GM21528 (cell line): ENCODE measurements around the gene ZBTB20.

Experiments used
- ATAC-seq: cut with Tn5 transposase; IDR thresholded peaks from one replicate; pipeline ENCODE4 v1.9.1; 2021; ENCODE audit warnings: mild to moderate bottlenecking, moderate library complexity; ENCODE audit not compliant: unreplicated experiment, low FRiP score

Gene ZBTB20

DNA sequence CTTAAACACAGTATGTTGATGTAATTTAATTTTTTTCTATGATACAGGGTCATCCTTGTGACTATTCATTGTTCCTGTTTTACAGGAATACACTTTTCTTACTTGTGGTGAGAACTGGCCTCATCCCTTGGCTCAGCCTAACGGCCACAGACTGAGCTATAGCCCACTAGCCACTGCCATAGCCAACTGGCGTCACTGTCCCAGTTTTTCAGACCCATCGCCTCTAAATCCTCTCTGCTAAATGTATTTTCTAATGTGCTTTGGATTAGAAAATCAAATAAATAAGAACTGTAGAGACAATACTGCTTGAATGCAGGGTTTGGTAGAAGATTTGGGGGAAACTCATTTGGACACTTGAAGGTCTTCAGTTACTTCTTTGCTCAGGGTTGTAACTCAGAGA is 740.2 kb downstream of the ZBTB20 start:
- ATAC-seq = no peak

DNA sequence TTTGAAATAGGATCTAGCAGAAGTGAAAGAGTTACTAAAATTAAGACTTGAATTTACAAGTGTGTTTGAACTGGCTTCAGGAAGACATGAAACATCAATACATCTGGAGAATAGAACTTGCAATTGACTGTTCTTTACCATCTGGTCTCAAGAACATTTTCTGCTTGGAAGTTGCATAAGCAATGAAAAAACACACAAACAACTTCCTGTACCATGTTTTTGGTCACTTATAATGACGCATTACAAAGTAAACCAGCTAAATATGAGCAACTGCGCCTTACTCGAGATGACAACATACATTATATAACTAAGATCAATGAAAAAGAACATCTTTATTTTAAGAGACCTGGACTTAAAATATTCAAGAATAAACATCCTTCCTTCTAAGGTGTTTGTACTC is 740.8 kb downstream of the ZBTB20 start:
- no peak for ATAC-seq

DNA sequence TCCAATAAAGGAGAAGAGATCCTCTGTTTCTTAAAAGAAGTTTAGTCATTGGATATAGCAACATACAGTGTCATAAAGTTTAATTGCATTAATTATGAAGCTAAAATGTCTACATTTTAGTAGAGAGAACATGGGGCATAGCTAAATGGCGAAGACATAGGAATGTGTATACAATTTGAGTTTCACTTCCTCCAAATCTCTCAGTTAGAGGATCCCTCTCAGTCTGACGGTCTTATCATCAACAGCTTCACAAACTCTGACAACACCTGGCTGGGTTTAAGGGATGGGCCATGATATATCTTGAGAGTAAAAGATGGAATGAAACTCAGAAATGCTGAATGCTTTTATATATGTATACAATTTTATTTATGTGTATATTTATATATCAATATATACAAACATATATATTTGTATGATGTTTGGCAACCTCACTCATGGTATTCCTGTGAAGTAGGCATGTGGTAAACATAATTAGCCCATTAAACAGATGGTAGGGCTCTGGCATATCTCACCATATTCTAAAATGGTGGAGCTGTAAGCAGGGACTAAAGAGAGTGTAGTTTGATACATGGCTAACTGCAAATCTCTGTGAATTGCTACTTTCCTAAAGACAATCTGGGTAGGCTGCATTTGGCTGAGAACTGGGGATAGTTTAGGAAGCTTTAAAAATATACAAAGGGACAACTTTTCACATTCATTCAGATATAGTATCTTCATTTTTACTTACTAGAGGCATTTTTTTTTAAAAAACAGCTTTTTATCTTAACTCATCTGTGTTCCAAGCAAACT is 741.7 kb downstream of the ZBTB20 start:
- ATAC-seq = peak; percentile 79

DNA sequence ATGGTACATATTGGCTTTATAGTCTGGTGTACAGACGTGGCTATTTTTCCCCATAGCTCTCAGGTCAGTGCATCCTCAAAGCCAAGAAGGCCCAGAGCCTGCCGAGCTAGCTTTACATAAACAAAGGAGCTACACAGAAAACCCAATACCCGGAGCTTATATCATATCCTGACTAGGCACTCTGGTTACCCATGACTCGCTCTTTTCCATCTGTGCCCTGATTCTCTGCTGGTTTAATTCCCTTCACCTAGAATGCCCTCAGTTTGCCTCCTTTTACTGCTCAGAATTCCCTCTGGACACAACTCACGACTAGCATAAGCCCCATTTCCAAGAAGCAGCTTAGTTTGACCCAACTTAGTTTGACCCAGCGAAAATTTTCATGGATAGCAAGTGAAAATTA is 742.5 kb downstream of the ZBTB20 start:
- no peak for ATAC-seq

DNA sequence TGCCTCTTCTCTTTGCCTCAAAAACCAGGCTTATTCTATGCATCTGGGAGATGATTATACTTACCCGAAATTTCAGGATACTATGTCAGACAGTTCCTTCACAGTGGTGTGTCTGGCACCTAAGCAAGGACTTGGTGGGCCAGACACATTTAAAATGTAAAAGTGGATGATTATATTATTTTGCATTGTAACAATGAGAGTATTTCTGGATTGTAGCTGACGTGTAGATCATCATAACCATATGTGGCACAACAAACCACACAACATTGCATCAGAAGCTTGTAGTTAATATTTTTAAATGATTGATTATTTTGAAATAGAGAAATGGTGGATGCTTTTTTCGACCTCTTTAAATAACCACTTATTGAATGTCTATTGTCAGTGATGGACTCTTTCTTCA is 744.2 kb downstream of the ZBTB20 start:
- ATAC-seq = no peak

DNA sequence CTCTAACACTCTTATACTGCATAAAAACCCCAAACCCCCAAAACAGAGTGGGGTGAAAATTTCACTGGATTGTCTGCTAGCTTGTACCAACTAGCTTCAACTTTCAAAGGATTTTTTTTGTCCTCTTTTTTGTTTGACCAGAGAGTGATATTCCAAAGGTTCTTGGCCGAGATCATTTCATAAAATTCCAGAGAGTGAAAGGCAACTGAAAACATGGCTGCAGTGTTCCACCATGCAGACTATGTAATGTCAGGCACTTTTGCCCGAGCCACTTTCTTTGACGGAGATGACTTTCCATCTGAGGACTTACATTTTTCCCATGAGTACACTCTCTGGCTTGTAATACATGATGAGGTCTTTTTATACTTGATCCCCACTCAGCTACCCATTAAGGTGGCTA is 745.7 kb downstream of the ZBTB20 start:
- no peak for ATAC-seq

DNA sequence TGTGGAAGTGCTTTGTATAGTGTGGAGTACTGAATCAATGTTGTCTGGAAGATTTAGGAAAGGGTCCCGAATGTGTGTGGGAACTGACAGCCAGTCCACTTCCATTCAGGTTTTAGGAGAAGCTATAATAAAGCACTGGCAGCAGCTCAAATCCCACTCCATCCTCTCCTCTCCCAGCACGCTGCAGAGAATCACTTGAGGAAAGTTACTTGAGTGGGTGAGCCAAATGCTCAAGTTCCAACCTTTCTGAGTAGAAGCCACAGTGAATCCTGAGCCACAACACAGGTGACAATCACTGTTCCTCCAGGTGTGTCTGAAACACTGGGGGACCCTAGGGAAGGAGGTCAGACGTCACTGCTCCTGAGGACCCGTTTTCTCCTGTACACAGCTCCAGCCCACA is 746.7 kb downstream of the ZBTB20 start:
- ATAC-seq = no peak

DNA sequence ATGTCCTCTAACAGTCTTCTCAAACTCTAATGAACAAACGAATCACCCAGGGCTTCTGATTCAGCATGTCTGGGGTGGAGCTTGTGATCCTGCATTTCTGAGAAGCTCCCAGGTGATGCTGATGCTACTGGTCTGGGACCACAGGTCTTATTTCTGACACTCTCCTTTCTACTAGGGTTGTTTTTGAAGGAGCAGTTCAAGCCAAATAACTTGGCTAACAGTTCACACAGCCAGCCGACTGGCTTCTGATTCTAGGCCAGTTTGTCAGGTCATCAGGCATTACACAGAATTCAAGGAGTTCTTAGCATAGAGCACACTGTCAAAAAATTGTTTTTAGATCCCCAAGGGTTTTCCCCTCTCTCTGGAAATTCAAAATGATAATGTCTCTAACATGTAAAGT is 752.5 kb downstream of the ZBTB20 start:
- ATAC-seq = no peak

DNA sequence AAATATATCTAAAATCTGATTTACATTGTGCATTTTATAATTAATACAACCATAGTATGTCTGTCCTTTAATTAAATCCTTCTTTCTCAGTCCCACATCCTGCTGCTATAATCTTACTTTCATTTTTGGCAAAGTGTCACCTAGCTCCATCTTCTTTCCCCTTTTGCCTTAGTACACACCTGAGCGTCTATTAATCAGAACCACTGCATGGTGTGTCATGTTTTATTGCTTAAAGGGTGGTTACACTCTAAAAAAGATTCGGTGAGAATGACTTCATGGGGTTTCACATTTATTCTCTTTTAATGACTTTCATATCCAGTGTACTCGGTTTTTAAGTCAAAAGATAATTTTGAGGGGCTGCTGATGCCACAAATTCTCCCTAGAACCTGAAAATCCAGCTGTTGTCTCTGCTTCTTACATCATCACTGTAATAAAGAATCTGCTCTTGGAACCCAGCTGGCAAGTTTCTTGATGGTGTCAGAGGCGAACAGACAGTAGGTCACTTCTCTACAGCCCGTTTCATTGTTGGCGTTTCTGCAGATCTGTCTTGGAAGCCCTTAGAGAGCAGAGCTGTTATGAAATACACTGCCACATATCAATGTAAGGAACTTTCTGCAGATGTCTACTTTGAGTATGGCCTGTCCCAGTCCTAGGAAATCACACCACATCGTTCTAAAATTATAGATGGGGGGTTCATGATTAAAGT is 753.6 kb downstream of the ZBTB20 start:
- ATAC-seq = no peak

DNA sequence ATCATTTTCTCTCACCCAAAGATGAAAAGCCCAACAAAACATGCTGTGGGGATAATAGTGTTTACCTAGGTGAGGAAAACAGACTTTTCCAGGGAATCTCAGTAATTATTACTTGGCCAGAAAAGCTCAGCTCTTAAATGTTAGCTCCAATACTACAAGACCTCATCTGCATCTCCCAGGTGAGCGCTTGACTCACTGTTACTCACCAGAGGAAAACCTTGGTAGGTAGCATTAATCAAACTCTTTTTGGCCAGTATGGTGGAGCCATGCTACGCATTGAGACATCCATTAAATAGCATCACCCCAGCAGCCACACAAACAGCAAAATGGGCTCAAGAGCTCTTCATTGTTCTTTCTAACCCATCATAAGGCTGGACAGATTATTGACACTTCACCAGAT is 754.3 kb downstream of the ZBTB20 start:
- ATAC-seq = no peak

DNA sequence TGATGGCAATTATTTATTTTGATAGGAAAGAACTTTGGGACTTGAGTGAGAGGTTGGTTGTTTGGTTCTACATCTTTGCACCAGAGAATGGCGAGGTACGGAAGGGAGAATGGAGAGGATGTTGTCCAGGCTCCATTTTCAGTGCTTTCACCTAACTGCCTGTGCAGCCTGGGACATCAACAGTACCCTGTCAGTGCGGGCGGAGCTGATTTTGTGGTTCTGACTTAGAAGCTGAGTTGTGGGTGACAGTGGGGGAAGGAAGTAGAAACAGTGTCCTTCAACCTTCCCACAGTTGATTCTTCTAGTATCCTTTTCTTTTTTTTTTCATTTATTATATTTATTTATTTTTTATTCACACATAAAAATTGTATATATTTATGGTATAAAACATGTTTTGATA is 757.9 kb downstream of the ZBTB20 start:
- ATAC-seq = no peak

DNA sequence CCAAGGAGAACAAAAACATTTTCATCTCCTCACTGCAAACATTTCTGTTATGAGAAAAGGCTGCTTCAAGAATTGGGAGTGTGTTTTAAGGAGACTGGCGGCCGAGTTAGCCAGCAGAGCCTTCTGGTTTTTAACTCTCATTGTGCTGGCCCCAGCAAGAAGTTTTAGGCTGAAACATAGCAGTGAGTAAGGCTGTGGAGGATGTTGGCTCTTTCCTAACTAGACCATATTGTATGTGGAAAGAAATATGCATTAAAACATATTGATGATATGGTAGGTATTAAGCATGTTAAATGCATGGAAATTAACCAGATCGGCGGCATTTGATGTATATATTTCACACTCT is 762.6 kb downstream of the ZBTB20 start:
- no peak for ATAC-seq

DNA sequence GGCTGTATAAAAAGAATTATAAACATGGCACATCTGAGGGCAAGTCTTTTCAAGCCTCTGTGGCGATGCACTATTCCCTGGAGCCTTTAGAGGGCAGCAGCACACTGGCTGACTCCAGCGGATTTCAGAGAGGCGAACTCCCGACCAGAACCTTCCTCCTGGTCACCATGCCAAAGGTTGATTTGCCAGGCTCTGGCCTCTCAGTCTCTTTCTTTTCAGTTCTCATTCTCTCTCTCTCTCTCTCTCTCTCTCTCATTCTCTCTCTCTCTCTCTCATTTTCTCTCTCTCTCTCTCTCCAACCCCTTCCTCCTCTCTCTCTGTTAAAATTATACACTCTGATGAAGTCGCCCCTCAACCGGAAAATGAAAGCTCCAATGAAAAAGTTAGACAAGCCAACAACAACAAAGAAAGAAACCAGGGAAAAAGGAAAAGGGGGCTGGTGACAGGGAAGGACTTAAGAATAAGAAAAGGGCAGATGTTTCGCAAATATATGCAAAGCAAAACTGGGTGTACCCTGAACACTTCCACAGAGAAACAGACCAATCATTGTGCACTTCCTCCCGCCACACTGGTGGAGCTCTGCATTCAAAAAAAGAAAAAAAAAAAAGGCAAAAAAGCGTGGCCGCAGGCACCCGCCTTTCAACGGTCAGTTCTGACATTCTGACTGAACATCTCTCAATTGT is 763.1 kb downstream of the ZBTB20 start:
- ATAC-seq = peak; percentile 85

DNA sequence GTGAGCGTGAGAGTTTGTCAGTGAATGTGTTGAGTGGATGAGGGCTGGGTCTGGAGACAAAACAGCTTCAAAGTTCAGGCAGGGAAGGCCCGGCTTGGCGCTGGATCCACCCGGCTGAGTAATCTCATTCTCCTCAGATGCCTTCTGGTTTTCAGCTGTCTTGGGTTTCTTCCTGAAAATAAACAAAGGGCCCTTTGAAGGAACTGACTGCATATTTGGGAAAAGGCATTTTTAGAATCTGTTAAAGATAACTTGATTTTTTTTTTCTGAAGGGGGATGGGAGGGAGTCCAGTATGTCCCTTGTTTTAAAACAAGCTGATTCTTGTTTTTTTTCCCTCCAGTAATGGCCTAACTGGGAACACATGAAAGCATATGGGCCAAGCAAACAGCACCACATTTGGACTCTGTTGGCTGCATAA is 766.8 kb downstream of the ZBTB20 start:
- ATAC-seq = no peak

DNA sequence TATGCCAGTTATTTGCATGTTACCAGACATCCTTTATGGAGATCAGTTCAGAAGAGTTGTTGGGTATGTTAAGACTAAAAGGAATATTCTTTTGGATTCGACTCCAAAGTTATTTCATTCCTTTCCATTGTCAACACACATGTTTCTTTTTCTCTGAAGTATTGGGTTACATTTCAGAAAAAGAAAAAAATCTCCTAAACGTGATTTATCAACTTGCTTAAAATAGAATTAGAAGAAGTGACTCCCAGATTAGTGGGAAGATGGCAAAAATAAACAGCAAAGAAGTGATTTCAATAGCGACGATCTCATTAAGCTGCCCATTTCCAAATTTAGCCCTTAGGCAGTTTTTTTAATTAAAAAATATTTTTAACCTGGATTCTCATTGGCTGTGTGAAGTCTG is 767.8 kb downstream of the ZBTB20 start:
- no peak for ATAC-seq

DNA sequence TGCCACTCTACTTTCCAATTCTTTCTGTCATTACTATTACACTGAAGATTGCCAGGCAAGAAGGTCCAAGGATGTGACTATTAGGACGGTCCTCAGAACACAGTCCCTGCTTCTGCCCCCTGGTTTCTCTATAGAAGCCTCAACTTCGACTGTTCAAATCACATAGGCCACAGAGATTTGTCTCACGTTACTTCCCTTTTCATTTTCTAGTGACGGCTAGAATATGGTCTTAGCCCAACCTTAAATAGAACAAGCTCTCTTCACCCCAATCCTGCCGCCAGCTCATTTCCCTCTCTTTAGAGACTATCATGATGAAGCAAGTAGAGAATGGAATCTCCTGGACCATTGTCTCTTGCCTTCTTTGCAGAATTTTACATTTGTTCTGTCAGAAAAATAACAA is 768.3 kb downstream of the ZBTB20 start:
- ATAC-seq = no peak

DNA sequence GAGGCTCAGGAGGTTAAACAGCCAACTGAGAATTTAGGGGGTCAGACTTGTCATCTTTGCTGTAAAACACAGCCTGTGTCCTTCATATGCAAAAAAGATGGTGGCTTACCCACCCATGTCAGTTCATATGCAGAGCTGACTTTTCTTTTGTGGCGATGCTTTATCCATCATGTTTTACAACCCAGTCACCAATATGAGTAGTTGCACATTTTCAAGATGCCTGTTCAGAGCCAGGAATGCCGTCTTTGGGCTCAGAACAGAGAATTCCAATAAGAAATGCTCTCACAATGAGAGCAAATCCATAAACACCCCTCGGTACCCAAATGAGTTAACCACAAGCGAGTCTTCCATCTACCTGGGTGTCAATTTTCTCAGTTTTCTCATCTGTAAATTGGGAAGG is 769.7 kb downstream of the ZBTB20 start:
- no peak for ATAC-seq

DNA sequence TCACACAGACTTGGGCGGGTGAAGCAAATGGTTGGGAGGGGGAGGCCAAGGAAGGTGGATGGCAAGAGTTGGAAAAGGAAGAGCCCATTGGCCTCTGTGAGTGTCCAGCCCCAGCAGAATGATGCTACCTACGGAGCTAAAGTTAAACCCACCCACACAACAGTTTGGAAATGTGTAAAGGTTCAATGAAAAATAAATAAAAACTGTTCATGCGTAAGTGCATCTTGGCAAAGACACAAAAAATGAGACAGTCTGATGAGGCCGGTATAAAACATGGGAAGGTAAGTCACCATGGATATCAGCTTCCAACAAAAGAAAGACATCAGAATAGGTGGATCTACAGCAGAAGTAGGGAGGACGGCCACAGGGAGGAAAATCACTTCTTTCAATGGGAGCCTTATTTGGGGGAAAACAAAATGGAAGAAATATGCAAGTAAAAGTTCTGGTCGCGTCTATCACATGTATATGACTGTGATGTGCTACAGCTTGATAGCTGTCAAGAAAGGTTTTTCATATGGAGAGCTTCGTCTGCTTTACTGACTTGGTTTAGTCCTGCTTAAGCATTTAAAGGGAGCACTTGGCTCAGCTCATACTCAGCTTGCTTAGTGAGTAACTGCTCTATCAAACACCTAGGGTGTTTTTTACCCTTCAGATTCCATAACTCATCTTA is 770.4 kb downstream of the ZBTB20 start:
- no peak for ATAC-seq

DNA sequence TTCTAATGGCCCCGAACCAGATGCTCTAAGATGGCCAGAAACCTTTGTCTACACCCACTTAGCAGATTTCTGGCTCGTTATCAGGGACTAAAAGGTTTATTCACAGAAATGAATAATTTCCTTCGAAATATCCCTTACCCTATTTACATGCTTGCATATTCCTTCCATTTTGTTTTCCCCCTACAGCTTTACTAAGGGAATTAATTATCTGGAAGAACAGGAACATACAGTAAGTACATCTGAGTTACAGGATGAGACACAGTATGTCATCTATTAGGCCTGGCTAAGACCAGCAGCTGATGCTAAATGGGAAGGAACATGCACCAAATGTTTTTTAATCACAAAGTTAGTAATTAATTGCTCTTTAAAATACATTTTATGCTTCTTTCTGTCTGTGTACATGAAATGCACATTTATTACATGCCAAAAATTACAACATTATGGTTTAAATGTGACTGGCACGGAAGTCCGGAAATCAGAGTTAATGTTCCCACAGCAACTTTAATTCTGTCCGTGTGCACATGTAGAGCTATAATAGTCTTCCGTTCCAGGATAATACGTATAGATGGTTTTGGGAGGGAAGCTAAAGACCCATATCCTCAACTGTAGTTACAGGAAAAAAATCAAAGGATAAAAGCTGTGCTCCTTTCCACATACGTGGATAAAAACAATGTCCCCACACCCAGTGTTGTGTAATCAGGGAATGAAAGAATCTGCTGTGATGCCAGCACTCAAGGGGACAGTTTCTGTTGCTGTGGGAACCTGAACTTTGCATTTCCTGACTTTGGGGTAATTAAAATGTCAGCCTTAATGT is 771.3 kb downstream of the ZBTB20 start:
- no peak for ATAC-seq

DNA sequence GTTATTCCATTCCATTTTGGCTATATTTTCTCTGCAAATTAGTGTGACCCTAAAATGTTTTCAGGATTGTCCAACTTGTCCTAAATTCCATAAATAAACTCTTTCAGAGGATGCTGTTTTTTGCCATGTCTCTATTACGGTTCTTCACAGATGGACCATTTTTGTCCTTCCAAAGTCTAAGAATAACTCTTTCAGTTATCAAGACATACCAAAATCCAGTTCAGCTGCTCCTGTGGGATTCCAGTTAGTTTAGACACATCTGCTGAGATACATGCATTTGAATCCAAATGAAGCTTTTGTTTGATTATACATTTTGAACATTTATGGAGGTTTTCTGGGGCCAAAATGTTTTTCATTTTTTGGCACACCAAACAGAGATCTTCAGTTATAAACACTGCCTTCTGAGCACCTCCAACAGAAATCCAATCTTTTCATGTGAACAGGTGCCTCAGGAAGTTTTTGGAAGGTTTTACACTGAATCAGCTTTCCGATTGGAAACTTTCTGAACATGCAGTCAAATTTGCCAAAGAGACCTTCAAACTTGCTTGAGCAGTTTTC is 772.6 kb downstream of the ZBTB20 start:
- no peak for ATAC-seq
